Retinal pigment epithelial cell (primary cell): ENCODE results near the gene LDLRAP1.

Experiments used
- DNase-seq: peaks from one replicate; pipeline ENCODE4 v3.0.0-alpha.2; 2010; ENCODE audit warnings: low read depth
- H3K4me3 ChIP-seq: 2 replicates; pipeline ENCODE4 v1.5.1; 2011; ENCODE audit warnings: mild to moderate bottlenecking, low read length, control low read depth, moderate library complexity
- CTCF ChIP-seq: conservative IDR thresholded peaks from 2 replicates; pipeline ENCODE4 v1.5.1; 2011; ENCODE audit warnings: low read depth, low read length, control low read depth, inconsistent platforms

Gene LDLRAP1

GRCh38 chr1:25543425-25544242 lies at the start of gene LDLRAP1:
LDLRAP1 (plus strand) TSS chr1:25543606; CDS start chr1:25543699, 93 bp downstream.
- DNase-seq: no peak
- no peak for TF ChIP-seq CTCF
- peak within 1 kb of the TSS; percentile 69 for H3K4me3 ChIP-seq

GRCh38 chr1:25494952-25495351 lies 48.5 kb upstream of the LDLRAP1 start:
- TF ChIP-seq CTCF: no peak
- no peak for DNase-seq
- H3K4me3 ChIP-seq: no peak overlapping the region

GRCh38 chr1:25500694-25501093 lies 42.7 kb upstream of the LDLRAP1 start:
- H3K4me3 ChIP-seq: no peak overlapping the region
- no peak for DNase-seq
- TF ChIP-seq CTCF: no peak

DNA sequence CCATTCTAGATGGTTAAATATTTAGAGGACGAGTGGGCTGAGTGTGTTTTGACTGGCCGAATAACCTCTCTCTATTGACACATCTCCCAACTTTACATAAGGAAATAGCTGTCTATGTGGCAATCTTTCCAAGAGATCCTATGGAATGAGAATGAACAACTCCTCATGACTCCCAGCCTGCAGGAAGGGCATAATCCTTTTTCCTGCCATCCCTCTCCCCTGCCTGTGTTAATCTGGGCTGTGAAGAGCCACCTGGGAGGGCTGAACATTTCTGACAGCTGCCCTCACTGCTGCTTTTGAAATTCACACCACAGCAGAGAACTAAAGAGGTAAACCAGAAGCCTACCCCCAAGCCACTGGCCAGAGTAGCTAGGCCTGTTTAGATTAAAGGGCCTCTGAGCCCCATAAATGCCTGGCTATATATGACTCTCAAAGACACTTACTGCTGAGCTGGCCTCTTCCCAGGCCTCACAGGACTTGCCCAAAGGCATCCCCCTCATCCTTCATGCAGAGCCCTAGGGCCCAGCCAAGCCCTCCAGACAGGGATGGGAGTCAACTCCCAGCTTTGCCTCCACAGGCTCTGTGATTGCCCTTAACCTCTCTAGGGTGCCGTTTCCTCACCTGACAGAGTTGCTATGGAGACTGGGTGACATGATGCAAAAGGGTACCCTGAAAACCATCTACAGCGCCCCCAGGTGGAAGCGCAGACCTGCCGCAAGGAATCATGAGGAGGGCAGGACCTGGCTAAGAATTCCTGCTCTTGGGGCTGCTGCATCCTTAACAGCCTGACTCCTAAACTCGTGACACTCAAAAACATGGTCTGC lies 42.0 kb upstream of the LDLRAP1 start:
- H3K4me3 ChIP-seq: no peak overlapping the region
- TF ChIP-seq CTCF: peak; percentile 40
- DNase-seq: no peak

DNA sequence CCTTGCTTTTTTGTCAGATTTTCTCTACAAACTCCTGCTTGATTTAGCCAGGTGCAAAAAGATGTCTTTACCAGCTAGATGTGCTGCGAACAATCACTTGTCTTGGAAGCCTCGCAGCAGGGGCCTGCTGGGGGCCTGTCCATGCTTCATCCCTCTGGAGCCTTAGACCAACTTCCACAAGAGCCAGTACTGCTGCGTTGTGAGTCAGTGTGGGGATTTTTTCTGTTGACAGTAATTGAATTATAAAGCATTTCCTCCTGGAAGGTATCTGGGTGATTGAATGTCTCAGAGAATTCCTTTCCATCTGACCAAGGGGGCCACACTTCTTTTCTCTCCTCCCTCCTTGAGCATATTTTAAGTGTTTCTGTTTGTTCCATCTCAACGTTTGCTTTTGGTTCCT lies 40.4 kb upstream of the LDLRAP1 start:
- no peak for DNase-seq
- TF ChIP-seq CTCF: no peak
- no peak overlapping the region for H3K4me3 ChIP-seq

DNA sequence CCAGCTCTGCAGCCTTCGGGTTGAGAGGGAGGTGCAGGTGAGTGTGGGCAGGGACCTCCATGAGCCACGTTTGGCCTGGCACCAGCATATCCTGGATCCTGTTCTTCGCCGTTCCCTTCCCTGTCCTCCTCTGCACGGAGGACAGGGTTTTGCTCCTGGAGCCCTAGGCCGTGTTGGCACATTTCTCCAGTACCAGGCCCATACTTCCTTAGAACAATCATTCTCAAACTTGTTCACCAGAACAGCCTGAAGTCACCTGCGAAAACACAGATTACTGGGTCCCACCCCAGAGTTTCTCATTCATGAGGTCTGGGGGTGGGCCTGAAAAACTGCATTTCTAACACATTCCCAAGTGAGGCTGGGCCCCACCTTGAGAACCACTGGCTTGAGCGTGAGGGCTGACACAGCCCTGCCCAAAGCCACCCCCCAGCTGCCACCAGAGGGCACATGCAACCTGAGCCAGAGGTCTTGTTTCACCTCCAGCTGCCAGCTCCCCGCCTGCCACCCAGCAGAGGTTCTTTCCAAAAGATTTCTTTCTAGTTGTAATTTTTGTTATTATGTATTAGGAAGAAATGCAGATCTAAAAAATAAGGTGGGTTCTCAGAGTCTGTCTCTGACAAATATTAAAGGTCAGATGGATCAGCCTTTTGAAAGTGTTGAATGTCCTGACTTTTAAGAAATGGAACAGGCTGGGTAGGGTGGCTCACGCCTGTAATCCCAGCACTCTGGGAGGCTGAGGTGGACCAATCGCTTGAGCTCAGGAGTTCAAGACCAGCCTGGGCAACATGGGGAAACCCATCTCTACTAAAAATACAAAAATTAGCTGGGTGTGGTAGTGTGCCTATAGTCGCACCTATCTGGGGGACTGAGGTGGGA lies 39.6 kb upstream of the LDLRAP1 start:
- peak; percentile 71 for TF ChIP-seq CTCF
- no peak overlapping the region for H3K4me3 ChIP-seq
- DNase-seq: no peak
